ENCODE measurements around the gene PTPRT. TPM values are rescaled to one million over a fixed set of nuclear protein-coding genes. Genes with fewer than 3 reads are reported as not detected.

The PTPRT gene
- total RNA-seq, 4 donors from 2014 or later: 0.63 to 2.2 (median 1.8) TPM

DNA sequence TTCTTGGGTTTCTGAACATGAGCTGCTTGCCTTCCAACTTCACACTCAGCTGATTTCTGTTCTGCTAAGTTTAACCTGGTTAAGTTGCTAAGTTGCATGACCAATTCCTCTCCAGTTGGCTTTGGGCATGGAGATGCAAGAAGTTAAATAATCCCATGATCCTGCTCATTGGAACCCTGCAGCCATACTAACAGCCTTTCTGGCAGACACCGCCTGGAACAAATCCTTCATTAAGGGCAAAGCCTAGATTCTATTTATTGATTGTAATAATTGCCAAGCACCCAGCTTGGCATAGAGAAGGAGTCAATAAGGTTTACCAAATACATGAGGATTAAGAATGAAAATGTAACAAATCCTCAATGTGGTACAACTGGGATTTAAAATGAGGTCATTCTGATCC, 829.1 kb downstream of the PTPRT start:
- TF ChIP-seq, protein P1, sequence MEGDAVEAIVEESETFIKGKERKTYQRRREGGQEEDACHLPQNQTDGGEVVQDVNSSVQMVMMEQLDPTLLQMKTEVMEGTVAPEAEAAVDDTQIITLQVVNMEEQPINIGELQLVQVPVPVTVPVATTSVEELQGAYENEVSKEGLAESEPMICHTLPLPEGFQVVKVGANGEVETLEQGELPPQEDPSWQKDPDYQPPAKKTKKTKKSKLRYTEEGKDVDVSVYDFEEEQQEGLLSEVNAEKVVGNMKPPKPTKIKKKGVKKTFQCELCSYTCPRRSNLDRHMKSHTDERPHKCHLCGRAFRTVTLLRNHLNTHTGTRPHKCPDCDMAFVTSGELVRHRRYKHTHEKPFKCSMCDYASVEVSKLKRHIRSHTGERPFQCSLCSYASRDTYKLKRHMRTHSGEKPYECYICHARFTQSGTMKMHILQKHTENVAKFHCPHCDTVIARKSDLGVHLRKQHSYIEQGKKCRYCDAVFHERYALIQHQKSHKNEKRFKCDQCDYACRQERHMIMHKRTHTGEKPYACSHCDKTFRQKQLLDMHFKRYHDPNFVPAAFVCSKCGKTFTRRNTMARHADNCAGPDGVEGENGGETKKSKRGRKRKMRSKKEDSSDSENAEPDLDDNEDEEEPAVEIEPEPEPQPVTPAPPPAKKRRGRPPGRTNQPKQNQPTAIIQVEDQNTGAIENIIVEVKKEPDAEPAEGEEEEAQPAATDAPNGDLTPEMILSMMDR (IDR thresholded peaks at IDR 0.05): no peak
- DNase-seq (ENCODE audit: low spot score): no peak
- ATAC-seq (ENCODE audit: low FRiP score): no peak

DNA sequence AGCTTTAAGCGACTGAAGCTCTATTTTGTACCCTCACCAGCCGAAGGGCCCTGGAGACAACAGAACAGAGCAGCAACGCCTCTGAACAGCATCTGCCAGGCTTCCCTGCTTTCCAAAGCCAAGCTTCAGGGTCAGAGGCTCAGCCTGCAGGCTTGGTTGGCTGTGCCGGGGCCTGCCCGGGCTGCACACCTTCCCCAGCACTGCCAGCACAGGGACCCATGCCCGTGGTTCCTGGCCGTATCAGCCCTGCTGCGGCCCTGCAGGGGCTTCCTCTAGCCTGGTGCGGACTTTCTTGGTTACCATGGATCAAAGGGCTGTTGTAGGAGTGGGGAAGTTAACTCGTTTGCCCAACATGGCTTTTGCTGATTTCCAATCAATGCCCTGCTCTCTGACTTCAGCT, 830.1 kb downstream of the PTPRT start:
- ATAC-seq (ENCODE audit: low FRiP score) (no peak), DNase-seq (ENCODE audit: low spot score) (no peak)
- TF ChIP-seq, protein P1 (IDR thresholded peaks at IDR 0.05): no peak

DNA sequence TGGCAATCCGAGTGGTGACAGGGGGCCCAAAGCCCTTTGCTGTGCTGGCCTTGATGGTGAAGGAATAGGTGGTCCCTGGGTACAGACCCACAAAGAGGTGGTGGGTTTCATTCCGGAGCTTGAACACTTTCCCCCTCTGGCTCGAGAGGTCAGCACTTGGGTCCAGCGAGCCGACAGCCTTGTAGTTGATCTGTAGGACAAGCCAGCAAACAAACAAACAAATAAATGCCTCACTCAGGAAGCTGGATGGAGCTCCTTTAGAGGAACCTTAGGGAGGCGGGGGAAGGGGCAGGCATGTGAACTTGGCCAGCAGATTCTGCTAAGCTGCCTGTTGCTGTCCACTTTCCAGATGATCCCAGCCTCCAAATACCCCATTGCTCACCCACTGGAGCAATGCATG, 837.6 kb downstream of the PTPRT start:
- no peak for ATAC-seq (ENCODE audit: low FRiP score)
- TF ChIP-seq, protein P1 (IDR thresholded peaks at IDR 0.05): no peak
- no peak for DNase-seq (ENCODE audit: low spot score)

DNA sequence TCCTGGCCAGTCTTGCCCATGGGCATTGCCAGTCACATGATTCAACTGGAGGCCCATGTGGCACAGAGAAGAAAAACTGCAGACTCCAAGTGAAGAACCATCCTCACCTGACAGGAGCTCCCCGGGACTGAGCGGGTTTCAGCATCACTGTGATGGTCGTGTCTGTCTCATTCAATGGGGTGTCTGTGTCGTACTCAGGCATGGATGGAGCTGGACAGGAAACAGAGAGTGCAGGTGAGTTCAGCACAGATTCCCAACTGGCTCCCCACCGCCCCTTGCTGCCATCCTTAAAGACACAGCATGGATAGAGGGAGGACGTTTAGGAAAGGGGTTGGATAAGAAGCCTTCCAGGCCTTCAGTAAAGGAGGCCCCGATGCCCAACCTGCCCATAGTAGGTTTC, 839.2 kb downstream of the PTPRT start:
- DNase-seq (ENCODE audit: low spot score) (no peak), ATAC-seq (ENCODE audit: low FRiP score) (no peak)
- TF ChIP-seq, protein P1 (IDR thresholded peaks at IDR 0.05): no peak

DNA sequence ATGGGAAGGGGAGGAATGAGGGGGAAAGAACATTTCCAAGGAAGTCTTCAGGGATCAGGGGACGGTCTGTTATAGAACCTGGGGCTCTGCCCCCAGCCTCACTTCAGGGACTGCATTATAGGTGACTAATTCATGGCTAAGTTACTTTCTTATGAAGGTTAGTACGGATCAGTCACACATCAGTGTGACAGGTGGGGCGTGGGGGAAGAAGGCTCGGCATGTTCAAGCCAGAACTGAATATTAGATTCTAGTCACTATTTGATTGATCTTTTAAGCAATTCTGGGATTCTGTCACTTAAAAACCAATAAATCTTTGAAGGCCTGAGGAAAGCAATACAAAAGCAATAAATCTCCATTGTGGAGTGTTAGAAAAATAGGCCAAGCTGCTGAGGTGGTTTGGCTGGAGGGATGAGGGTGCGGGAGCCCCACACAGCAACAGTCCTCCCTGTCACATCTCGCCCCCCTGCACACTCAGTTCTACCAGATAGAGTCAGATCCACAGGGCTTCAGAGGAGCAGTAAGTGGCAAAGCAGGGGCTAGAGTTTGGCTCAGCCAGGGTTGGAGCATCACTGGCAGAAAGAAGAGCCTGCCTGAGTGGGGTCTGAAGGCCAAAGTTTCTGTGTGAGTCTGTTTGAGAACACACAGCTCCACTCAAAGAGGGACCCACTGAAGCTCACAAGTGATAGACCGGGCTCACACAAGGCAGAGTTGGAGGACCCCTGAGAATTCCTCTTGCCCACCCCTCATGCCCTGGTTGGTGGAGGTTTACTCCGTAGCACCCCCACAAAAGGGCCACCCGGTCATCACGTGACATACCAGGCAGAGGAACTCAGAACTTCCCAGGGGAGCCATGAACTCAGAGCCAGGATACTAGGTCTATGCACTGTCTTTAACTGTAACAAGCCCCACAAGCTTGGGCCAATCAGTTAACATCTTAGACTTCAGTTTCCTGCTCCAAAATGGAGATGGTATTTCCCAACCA, 843.2 kb downstream of the PTPRT start:
- no peak for ATAC-seq (ENCODE audit: low FRiP score)
- DNase-seq (ENCODE audit: low spot score): no peak

DNA sequence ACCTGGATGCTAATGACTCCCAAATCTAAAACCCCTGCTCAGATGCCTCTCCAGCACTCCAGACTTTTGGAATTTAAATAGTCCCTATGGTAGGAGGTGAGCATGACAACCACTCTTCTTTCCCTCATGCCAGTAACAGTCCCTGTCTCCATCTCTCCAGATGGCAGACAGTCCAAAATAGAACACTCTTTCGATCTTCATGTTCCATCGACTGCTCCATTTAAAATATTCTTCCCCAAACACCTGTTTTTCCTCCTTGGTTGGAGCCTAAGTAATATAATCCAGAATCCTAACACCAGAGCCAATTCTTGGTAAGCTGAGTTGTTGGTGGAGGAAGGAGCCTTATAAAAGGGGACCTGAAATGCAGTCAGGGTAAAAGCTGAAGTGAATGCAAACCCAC, 848.1 kb downstream of the PTPRT start:
- TF ChIP-seq, protein P1 (IDR thresholded peaks at IDR 0.05): no peak
- DNase-seq (ENCODE audit: low spot score) (no peak), ATAC-seq (ENCODE audit: low FRiP score) (no peak)

More for the DNA sequence above, 843.2 kb downstream of the PTPRT start:
- TF ChIP-seq, protein P1 (IDR thresholded peaks at IDR 0.05): no peak

DNA sequence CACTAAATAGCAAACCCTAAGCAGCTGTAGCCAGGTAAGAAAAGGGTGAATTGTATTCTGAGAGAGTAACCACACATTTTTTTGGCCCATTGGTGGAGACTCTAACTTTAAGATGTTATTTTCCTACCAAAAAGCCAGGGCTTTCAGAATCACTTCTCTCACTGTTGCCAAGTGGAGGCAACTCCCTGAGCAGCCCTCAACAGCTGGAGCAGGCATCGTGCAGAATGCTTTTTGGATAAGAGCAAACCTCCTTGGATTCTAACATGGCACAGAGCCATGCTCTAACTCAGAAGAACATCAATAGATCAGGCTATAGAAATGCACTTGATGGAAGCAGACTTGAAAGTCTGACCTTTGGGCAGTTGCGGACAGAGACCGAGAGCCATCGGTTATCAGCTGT, 849.3 kb downstream of the PTPRT start:
- TF ChIP-seq, protein P1 (IDR thresholded peaks at IDR 0.05): no peak
- DNase-seq (ENCODE audit: low spot score) (no peak), ATAC-seq (ENCODE audit: low FRiP score) (no peak)
